GM19372 (cell line): Measurements from ENCODE around the gene EPG5.
"Not testable (repeated sequence)": the region's sequence is repeated elsewhere in the genome, so short reads cannot be mapped to it uniquely, and the experiment has no call there.

Source experiments
- ATAC-seq: cut with Tn5 transposase; IDR thresholded peaks from one replicate; pipeline ENCODE4 v1.9.1; 2021; ENCODE audit warnings: mild to moderate bottlenecking, low read depth, moderate library complexity; ENCODE audit not compliant: unreplicated experiment

The EPG5 gene

DNA sequence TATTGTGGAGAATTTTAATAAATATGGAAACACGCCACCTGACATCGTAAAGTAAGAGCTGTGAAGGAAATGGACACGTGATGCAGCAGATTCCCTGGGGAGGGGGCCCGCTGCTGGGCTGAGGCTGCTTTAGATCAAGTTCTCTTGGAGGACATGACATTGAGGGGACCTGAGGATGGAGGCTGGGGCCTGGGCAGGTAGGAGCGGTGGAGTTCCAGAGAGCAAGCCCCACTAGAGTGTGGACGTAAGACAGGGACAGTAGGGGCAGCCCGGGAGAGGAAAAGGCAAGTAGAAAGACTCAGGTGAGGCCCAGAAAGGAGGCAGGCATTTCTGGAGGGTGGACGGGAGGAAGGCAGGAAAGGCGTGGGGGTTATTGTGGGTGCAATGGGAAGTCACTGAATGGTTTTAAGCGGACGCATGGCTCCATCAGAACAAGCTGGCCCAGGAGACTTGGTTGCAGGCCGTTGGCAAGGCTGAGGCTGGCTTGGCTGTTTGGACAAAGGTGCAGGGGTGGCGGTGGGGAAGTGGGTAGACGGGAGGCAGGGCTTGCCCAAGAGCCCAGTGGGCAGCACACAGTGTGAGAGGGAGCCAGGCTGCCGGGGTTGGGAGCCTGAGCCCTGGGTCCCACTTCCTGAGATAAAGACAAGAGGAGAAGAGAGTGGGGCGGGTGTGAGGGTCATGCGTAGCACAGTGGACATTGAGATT is 125.9 kb downstream of the EPG5 start:
- ATAC-seq: no peak

DNA sequence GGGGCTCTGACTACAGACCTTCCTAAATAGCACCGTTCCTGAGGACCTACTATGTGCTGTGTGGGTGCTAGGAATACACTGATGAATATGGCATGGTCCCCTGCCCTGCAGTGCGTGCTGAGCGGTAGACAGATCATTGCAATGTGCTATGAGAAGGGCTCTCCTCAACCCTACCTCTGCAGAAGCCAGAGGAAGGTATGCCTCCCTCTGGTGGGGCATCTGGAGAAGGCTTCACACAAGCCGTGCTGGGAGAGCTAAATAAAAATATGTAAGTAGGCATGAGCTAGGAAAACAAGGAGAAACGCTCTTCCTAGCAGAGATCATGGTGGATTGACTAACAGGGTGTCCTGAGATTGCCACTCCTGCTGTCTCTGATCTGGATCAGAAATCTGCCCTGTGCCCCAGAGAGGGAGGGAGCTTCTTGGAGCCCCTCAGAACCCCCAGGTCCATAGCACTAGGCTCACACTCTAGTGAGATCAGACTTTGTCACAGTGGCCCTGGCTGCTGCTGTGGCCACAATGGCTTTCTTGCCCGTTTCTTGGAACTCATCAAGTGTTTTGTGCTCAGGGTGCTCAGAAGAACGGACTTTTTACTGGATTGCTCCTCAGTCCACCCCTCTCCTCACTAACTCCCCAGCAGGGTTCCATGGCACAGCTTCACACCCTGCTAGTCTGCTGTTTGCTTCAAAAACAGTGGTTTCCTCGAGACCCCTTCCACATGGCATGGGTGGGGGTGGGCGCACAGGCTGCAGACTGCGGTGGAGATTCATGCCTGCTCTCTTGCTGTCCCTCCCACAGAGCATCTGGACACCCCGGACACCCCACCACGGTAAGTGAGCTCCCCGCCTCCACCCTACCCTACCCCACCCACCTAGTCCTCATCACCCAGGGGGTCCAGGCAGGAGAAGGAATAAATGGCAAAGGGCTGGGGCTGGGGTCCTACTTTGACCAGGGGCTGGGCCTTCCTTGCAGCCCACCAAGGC is 127.4 kb downstream of the EPG5 start:
- ATAC-seq: no peak

DNA sequence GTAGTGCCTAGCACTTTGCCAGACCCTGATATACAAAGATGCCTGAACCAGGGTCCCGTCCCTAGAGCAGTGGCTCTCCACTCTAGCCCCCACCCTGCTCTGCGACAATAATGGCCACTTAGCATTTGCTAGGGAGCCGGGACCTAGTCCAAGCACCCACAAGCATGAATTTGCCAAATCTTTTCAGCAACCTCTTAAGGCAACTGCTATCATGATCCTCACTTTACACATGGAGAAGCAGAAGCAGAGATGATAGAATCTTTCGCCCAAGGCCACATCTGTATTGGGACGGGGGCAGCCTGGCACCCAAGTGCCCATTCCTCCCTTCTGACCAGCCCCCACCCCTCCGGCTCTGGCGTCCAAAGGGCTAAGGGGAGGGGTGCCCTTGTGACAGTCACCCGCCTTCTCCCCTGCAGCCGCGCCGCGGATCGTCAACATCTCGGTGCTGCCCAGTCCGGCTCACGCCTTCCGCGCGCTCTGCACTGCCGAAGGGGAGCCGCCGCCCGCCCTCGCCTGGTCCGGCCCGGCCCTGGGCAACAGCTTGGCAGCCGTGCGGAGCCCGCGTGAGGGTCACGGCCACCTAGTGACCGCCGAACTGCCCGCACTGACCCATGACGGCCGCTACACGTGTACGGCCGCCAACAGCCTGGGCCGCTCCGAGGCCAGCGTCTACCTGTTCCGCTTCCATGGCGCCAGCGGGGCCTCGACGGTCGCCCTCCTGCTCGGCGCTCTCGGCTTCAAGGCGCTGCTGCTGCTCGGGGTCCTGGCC is 128.6 kb downstream of the EPG5 start:
- ATAC-seq: no peak

GRCh38 chr18:45837283-45838070 is 129.7 kb downstream of the EPG5 start:
- peak; percentile 80 for ATAC-seq

- ATAC-seq: no peak
Measured at GRCh38 chr18:45836242-45837205, 130.6 kb downstream of the EPG5 start.

DNA sequence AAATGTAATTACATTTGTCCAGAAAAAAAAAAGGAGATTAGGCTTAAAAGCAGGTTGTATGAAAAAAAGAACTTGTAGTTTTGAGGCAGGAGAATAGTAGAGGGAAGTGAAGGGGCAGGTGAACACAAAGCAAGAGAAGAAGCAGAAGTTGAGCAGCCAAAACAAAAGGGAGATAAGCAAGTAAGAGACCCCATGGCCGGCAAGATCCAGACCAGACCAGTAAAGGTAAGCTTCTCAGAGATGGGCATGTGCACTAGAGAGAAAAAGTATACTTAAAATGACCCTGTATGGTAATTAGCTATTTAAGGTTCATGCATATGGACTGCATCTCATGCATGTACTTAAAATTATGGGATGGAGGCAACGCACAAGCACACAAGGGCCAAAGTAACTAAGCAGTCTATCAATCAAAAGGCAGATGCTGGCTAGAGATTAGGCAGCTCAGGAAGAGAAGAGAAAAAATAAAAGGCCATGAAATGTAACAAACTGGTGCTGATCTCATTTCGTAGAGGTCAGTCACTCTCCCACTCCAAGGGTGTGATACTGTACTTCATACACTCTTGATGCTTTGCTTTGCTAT is 132.0 kb downstream of the EPG5 start:
- no peak for ATAC-seq

- no peak for ATAC-seq
Measured at GRCh38 chr18:45834306-45834705, 132.8 kb downstream of the EPG5 start.

- ATAC-seq: no peak
Measured at GRCh38 chr18:45833846-45834245, 133.3 kb downstream of the EPG5 start.

DNA sequence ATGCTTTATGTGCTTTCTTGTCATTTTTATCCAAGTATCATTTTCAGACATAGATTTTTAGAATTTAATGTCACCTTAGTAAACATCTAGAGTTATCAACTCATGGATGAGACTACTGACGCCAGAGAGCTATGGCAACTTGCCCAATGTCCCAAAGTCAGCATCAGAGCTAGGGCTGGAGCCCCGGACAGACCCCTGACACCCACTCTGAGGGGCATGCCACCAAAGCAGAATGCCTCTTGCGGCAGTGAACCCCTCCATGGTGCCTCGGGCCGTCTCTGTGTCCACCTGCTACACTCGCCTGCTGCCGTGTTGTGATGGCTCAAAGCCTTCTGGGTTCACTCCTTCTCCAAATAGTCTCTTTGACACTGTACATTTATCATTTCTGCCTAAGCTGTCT is 136.2 kb downstream of the EPG5 start:
- no peak for ATAC-seq

DNA sequence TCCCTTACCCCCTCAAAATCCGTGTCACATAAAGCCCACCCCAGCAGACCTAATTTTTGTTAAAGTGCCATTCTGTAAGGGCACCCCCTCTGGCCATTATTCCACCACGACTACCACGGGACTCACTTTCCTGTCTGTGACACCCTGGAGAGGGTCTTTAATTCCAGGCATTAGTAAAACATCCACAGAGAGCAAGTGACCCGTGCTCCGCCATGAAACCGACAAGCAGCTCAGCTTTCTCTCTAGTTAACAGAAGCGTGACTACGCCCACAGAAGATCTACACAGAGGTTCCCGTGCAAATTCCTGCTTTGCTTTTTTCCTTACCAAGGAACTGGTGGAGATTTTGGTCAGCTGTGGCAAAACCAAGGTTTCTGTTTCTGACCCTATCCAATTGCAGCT is 137.3 kb downstream of the EPG5 start:
- ATAC-seq: no peak

- no peak for ATAC-seq
Measured at GRCh38 chr18:45828917-45829811, 138.0 kb downstream of the EPG5 start.

DNA sequence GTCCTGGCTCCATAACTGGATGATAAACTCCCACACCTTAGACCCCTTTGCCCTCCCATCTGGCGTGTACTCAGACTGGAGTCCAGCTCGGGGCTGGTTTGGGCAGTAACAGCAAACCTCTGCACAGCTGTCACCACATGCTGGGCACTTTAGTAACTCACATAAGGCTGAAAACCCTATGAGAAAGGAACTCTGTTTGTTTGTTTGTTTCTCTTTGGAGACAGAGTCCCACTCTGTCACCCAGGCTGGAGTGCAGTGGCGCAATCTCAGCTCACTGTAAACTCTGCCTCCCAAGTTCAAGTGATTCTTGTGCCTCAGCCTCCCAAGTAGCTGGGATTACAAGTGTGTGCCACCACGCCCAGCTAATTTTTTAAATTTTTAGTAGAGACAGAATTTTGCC is 140.4 kb downstream of the EPG5 start:
- not testable (repeated sequence) for ATAC-seq

- no peak for ATAC-seq
Measured at GRCh38 chr18:45826084-45826483, 141.0 kb downstream of the EPG5 start.

- ATAC-seq: no peak
Measured at GRCh38 chr18:45825258-45826044, 141.7 kb downstream of the EPG5 start, which contains the start of gene SIGLEC15. TSS of gene SIGLEC15 (plus strand) at chr18:45825675. CDS start at chr18:45825729, 54 bp downstream.

DNA sequence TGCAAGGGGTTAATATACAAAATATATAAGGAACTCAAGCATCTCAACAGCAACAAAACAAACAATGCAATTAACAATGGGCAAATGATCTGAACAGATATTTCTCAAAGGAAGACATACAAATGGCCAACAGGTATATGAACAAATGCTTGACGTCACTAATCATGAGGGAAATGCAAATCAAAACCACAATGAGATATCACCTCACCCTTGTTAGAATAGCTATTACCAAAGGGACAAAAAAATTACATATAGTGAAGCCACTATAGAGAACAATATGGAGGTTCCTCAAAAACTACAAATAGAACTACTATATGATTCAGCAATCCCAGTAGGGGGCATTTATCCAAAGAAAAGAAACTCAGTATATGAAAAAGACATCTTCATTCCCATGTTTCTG is 145.4 kb downstream of the EPG5 start:
- ATAC-seq: no peak

- ATAC-seq: no peak
Measured at GRCh38 chr18:45821026-45821425, 146.1 kb downstream of the EPG5 start.
